Muscle of back (tissue), 11 donors: Measurements from ENCODE around the gene SYVN1. TPM values are rescaled to one million over a fixed set of nuclear protein-coding genes. Genes with fewer than 3 reads are reported as not detected.
A peak's percentile ranks its signal among the peaks of the same experiment; 100 is the strongest.
"Not testable (repeated sequence)": the region's sequence is repeated elsewhere in the genome, so short reads cannot be mapped to it uniquely, and the experiment has no call there.

Experiments
- DNase-seq, 3 donors: peaks; one replicate each; pipeline versions ENCODE4 v3.0.0 to v3.0.0-alpha.2; 2013
- polyA plus RNA-seq, 10 donors: library from polyadenylated mRNA; unstranded; fragments of 120-200 nt; gene quantifications; one replicate each; pipeline ENCODE4 v1.2.1, GENCODE V29; 2013; ENCODE audit not compliant: insufficient read length in 10 of 10

The SYVN1 gene
- polyA plus RNA-seq, 10 donors: 37.4 to 45.1 (median 38.9) TPM

- no peak for DNase-seq
These were observed 17.8 kb upstream of the SYVN1 start for GRCh38 chr11:65152122-65152521.

- DNase-seq: no peak
These were observed 17.1 kb upstream of the SYVN1 start for GRCh38 chr11:65151331-65151899.

GRCh38 chr11:65150509-65151299 lies 16.4 kb upstream of the SYVN1 start:
- DNase-seq: peak; percentile 75 to 87 (median 78)

DNA sequence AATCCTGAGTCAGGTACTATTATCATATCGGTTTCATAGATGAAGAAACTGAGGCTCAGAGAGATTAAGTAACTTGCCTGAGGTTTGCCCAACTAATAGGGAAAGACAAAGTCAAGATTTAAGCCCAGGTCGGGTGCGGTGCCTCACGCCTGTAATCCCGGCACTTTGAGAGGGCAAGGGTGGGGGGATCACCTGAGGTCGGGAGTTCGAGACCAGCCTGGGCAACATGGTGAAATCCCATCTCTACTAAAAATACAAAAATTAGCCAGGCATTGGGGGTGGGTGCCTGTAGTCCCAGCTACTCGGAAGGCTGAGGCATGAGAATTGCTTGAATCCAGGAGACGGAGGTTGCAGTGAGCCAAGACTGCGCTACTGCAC lies 15.8 kb upstream of the SYVN1 start:
- DNase-seq: not testable (repeated sequence)

- no peak for DNase-seq
These were observed 14.3 kb upstream of the SYVN1 start for GRCh38 chr11:65148657-65149056.

DNA sequence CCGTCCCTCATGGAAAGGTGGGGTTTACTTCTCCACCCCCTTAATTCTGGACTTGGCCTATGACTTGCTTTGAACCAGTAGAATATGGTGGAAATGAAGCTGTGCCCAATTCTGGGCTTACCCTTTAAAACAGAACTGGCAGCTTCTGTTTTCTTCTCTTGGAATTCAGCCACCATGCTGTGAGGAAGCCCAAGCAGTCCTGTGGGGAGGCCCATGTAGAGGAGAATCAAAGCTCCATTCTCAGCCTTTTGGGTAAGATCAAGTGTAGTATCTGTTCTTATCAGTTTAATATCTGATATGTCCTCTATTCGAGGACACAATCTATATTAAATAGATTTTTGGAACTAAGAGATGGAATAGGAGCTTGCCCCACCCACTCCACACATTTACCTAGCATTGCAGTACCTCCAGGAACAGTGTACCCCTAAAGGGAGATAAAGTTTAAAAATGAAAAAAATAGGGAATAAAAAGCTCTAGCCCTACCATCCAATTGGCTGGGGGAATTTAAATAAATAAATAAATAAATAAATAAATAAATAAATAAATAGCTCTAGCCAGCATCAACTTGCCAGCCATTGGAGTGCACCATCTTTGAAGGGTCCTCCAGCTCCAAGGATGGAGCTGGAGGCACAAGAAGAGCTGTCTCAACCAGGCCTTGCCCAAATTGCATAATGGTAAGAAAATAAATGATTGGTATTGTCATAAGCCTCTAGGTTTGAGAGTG lies 13.2 kb upstream of the SYVN1 start:
- DNase-seq: no peak

DNA sequence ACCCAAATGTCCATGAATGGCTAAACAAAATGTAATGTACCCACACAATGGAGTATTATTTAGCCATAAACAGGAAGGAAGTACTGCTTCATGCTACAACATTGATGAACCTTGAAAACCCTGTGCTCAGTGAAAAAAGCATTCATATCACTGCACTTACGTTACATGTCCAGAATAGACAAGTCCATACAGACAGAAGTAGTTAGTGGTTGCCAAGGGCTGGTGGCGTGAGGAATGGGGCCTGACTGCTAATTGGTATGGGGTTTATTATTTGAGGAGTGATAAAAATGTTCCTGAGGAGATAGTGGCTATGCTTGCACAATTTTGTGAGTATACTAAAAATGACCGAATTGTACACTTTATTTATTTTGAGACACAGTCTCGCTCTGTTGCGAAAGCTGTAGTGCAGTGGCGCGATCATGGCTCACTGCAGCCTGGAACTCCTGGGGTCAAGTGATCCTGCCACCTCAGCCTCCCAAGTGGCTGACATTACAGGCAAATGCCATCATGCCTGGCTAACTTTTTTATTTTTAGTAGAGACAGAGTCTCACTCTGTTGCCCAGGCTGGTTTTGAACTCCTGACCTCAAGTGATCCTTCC lies 7.7 kb upstream of the SYVN1 start:
- no peak for DNase-seq

GRCh38 chr11:65136515-65137096 lies 2.3 kb upstream of the SYVN1 start:
- no peak for DNase-seq

GRCh38 chr11:65135633-65136145 lies 1.4 kb upstream of the SYVN1 start:
- no peak for DNase-seq

DNA sequence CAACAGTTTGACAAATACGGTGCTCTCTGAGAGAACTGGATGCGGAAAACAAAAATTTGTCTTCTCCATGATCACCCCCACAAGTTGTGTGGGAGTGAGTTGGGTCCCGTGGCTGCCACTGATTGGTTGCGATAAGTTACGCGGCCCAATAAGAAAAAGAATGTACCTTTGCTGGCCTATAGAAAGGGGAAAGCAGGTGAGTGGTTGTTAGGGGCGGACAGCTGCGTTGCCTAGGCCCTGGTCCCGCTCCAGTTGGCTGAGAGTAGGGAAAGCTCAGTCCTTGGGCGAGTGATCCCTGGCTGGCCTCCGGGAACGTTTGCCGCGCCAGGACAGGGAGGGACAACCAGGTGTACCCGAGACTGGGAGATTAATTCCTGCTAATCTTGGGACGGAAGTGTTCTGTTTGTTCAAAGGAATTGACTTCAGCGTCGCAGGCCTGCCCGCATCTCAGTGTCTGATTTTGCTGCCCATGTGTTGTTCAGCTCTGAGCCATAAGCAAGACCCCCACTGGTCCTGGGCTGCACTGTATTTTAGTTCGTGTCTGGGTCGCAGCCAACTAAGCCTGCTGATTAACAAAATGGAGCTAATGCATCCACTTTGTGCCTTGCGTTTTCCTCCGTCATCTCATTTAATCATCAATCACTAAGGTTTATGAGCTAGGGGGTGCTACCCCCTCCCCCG lies 773 bp upstream of the SYVN1 start:
- peak; percentile 92 to 98 (median 96) for DNase-seq

DNA sequence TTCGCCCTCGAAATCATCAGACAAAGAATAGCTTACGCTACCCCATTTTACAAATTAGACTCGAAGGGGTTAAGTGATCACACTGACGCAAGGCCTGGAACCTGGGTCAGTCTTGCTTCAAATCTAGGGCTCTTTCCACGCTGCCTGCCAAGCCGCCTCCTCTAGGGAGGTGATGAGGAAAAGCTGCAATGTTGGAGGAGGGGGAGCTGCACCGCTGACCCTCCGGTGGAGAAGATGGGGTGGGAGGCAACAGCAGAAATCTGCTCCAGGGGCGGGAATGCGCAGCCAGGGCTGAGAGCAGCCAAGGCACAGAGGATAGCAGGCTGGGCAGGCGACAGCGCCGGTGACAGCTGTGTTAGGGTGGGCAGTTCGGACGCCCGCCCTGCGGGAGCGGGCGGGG lies 595 bp downstream of the SYVN1 start:
- peak in 2 of 3 donors; percentile 88 to 92 for DNase-seq

DNA sequence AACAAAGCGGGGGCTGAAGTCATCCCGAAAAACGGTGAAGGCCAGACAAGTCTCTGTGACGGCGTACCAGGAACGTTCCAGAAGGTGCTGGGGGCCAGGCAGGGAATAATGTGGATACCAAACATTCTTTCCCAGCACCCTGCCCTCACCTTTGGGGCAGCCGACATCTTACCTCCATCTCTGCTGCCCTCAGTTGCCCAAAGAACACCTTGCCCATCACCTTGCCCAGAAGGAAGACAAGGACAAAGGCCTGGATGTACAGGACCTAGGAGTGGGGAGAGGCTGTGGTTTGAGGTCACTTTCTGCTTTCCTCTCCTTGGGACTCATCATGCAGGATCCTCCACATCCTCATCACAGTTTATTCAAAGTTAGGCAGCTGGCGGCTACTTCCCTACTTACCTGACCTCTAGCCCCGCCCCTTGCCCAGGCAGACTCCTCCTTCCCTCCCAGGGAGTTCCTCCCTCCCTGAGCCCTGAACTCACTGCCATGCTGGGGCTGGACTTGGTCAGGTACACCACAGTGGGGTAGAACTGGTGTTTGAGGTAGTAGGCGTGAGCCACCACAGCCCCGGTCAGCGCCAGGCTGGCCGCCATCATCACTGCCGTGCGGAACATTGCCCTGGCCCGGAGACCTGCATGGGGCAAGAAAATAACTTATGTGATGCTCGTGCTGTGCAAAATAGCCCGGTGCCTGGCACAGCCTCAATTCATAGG lies 1.2 kb downstream of the SYVN1 start:
- peak in 1 of 3 donors; percentile 43 for DNase-seq

GRCh38 chr11:65132238-65132987 lies 1.9 kb downstream of the SYVN1 start:
- no peak for DNase-seq

DNA sequence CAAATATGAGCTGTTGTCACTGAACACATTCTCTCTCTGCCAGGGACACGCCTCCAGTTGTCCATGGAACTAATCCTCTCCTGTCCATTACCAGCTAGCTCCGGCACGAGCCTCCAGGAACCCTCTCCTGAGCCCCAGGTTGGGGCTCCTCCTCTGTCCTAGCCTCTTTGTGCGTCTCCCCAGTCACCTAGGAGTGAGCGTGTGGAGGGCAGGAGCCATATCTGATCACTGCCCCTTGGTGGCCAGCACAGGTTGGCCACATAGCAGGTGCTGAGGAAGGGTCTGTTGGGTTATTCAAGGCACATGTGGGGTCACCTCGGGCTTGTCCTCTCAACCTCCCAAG lies 2.5 kb downstream of the SYVN1 start:
- no peak for DNase-seq

DNA sequence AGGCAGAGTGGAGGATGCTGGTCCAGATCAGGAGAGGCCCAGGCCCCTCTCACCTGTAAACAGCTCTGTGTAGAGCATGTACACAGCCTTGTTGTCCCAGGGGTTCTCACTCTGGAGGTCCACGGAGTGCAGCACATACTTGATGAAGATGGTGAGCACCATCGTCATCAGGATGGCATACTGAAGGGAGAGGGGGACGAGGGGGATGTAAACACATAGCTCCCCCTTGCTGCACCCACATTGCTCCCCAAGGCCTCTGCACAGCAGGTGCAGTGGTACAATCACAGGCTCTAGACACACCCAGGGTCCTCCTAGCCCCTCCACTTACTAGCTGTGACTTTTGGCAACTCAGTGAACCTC lies 2.9 kb downstream of the SYVN1 start:
- no peak for DNase-seq

DNA sequence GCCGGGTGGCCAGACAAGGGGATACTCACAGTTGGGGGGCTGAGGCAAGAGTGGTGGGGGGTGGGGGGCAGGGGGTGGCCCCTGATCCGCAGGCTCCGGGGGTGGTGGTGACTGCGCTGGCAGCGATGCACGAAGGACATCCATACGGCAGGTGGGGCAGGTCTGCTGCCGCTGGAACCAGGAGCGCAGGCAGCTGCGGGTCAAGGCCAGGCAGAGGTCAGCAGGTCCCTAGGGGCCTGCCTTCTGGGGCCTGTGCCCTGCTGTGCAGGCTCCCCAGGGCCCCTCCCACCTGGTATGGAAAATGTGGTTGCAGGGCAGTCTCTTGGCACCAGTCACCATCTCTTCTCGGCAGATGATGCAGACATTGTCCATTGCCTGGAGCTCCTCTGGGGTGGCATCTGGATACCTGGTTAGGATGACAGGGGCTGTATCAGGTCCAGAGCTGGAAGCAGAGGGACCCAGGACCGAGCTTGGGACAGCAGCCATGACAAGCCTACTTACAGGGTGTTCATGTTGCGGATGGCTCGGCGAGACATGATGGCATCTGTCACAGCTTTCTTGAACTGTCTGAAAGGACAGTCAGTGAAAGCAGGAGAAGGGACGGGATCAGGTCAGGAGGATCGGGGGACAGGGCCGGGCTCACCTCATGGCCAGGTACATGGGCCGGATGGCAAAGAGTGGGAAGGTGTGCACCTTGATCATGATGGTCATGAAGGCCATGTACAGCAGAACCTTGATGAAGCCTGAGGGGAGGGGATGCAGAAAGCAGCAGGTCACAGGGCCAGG lies 3.5 kb downstream of the SYVN1 start:
- no peak for DNase-seq

- no peak for DNase-seq
These were observed 4.5 kb downstream of the SYVN1 start for GRCh38 chr11:65129649-65130441.
